ENCODE data around the gene PTHLH.

The PTHLH gene

DNA sequence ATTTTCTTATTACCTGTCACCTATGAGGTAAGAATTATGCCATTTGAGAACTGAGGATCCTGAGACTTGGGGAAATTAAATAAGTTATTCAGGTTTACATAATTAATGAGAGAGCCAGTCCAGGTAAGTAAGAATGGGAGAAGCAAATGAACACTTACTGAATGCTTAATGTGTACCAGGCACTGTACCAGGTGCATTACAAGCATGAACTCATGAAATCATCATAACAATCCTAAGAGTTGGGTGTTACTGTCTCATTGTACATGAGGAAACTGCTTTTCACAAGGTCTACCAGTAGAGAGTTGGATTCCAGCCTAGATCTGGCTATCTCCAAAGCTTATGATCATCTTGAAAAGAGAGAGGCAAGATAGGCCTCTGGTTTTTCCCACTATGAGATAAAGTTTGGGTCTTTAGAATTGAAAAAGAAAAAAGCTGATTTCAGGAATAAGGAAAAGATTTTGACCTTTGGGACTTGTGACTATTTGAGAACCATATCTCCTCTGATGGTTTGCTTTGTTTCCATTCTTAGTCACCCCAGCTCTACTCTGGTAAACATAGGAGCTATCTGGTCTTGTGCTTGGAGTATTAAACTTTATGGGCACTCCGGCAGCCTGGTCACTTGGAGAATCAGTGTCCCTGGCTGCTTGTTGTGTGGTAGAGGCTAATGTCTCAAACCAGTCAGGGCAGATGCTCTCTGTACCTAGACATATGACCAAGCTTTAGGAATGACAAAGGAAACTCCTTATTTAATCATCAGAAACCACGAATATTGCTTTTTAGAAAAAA lies 48.0 kb downstream of the PTHLH start:
- DNase-seq (ENCODE audit: low spot score) = no peak
- TF ChIP-seq, protein P1, sequence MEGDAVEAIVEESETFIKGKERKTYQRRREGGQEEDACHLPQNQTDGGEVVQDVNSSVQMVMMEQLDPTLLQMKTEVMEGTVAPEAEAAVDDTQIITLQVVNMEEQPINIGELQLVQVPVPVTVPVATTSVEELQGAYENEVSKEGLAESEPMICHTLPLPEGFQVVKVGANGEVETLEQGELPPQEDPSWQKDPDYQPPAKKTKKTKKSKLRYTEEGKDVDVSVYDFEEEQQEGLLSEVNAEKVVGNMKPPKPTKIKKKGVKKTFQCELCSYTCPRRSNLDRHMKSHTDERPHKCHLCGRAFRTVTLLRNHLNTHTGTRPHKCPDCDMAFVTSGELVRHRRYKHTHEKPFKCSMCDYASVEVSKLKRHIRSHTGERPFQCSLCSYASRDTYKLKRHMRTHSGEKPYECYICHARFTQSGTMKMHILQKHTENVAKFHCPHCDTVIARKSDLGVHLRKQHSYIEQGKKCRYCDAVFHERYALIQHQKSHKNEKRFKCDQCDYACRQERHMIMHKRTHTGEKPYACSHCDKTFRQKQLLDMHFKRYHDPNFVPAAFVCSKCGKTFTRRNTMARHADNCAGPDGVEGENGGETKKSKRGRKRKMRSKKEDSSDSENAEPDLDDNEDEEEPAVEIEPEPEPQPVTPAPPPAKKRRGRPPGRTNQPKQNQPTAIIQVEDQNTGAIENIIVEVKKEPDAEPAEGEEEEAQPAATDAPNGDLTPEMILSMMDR (IDR thresholded peaks at IDR 0.05; ENCODE audit: extremely low read depth, insufficient read depth, missing control alignments) = no peak
- in situ Hi-C loops (cut with MboI; ENCODE audit: low pct_unique_long_range_greater_than_20kb, low sequenced_read_pairs, unreplicated experiment) = loop anchor here (25.0 kb wide), 1 partner anchor 187 kb away; no protein-coding TSS in a partner anchor

DNA sequence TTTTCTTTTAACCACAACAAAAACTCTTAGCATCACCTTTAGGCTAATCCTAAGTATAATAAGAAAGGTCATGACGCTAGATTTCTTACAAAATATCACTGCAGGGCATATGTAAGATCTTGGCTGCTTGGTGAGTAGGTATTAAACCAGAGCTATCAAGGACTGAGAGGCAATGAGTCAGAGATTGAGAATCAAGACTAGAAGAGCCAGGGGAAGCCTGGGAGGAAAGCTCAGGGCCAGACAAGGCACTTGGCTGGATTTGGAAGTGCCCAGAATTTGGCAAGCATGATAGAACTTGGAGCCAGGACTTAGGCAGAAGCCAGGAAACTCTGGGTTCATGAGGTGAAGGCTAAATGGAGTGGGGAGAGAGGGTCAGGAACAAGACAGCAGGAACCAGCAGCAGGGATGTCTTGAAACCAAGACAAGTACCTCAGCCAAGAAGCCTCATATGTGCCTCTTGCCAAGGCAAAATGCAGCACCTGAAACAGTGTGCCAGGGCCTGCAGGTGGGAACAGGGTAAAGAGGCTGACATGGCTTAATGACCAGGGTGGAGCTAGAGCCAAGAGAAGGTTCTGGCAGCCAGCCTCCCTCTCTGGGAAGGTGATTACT lies 49.9 kb downstream of the PTHLH start:
- no peak for DNase-seq (ENCODE audit: low spot score)
- in situ Hi-C loops (cut with MboI; ENCODE audit: low pct_unique_long_range_greater_than_20kb, low sequenced_read_pairs, unreplicated experiment) = no loop called here
- TF ChIP-seq, protein P1 (IDR thresholded peaks at IDR 0.05; ENCODE audit: extremely low read depth, insufficient read depth, missing control alignments) = no peak

DNA sequence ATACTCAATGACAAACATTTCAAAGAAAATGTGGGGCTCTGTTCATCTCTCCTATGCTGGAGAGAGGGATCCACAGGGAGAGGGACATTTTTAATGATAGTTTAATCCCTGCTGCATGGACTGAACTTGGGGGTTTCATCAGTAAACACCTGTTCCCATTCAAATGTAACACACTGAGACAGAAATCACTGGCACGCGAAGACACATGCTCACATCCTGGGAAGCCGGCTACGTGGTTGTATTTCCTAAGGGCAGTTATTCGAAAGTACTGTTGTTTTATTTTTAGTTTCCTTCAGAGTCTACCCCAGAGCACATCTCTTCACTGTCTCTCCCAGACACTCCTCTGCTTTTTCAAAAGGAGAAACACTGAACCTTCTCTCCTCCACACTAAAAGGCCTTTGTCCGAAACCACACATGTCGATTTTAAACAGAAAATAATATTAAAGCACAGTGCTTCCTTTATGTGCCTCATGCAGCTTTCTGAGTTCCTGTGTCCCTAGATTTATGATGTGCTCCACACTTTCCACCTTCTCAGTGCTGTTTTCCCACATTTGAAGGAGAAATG lies 52.8 kb downstream of the PTHLH start:
- TF ChIP-seq, protein P1 (IDR thresholded peaks at IDR 0.05; ENCODE audit: extremely low read depth, insufficient read depth, missing control alignments) = no peak
- no peak for DNase-seq (ENCODE audit: low spot score)
- in situ Hi-C loops (cut with MboI; ENCODE audit: low pct_unique_long_range_greater_than_20kb, low sequenced_read_pairs, unreplicated experiment) = no loop called here

DNA sequence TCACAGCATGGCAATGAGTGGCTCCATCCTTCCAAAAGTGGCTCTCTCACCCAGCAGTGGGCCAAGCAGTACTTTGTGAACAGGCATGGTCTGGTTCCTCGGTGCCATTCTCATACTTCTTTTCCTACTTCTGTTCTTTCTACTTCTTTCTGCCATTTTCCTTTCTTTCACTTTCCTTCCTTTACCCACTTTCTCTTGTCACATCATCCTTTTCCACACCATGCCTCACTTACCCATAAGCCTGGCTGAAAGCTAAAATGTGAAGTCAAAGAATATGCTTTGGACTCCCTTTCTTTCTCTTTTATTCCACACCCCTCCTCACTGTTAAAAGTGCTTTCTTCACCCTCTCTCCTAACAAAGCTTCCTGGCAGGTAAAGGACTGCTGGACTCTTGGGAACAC lies 57.0 kb downstream of the PTHLH start:
- TF ChIP-seq, protein P1 (IDR thresholded peaks at IDR 0.05; ENCODE audit: extremely low read depth, insufficient read depth, missing control alignments) = no peak
- no peak for DNase-seq (ENCODE audit: low spot score)
- in situ Hi-C loops (cut with MboI; ENCODE audit: low pct_unique_long_range_greater_than_20kb, low sequenced_read_pairs, unreplicated experiment) = no loop called here

DNA sequence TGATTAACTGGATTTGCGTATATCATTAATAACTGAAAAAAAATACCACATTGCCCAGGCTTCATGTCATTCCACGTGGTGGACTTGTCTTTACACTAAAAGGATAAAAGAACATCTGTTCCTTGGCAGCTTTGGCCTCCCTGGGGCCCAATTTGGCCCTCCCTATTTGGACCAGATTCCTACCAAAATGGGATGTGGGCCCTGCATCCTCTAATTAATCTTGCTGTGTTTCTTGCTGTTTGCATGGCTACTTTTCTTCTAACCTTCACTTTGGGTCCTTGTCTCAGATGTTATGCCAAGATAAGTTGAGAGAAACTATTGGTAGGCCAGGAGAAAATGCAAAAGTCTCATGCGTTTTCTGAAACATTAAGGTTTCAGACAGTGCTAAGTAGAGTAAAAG lies 57.5 kb downstream of the PTHLH start:
- DNase-seq (ENCODE audit: low spot score) = no peak
- TF ChIP-seq, protein P1 (IDR thresholded peaks at IDR 0.05; ENCODE audit: extremely low read depth, insufficient read depth, missing control alignments) = no peak
- in situ Hi-C loops (cut with MboI; ENCODE audit: low pct_unique_long_range_greater_than_20kb, low sequenced_read_pairs, unreplicated experiment) = no loop called here

DNA sequence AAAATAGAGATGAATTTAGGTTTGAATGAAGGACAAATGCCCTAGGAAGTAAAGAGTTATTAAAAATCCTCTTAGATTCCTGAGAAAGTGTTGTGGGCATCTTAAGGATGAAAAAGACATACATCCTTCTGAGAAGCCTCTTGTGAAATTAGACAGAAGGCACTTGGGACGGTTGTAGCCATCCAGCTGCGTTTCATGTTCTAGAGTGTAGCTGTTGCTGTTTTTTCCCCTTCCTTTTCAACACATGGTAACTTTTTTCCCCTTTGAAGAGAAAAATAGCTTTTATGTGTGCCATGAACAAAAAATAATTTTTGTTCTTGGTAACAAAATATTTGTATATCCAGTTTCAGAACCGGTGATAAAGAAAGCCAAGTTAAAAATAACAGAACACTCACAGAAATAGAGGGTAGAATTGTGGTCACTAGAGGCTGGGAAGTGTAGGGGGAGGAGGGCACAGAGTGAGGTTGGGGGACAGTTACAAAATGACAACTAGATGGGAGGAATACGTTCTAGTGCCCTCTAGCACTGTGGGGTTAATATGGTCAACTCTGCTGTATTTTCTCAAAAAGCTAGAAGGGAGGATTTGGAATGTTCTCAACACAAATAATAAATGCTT lies 58.4 kb downstream of the PTHLH start:
- in situ Hi-C loops (cut with MboI; ENCODE audit: low pct_unique_long_range_greater_than_20kb, low sequenced_read_pairs, unreplicated experiment) = no loop called here
- no peak for DNase-seq (ENCODE audit: low spot score)
- TF ChIP-seq, protein P1 (IDR thresholded peaks at IDR 0.05; ENCODE audit: extremely low read depth, insufficient read depth, missing control alignments) = no peak
